T-helper 22 cell (primary cell): ENCODE data around the gene NR4A3.
"Not testable (repeated sequence)": the region's sequence is repeated elsewhere in the genome, so short reads cannot be mapped to it uniquely, and the experiment has no call there.

ENCODE experiments used
- DNase-seq: peaks from one replicate; pipeline ENCODE4 v3.0.0-alpha.2; 2020; ENCODE audit warnings: low read depth

NR4A3 gene

DNA sequence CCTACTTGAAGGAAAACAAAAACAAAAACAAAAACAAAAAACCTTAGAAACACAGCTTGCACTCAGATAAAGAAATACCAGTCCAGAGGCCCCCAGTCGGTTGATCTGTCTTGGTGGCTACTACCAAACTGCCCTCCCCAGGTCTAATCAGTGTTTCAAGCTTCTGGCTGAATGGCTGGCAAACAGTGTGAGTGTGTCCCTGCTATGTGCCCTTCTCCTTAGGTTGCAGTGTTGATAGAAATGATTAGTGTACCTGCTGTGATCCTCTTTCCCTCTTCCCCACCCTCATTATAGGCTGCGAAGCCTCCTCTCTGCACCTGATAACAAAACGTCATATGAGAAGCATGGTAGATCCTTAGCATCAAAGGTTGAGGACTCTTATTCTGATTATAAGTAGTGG, 12.8 kb downstream of the NR4A3 start:
- no peak for DNase-seq

DNA sequence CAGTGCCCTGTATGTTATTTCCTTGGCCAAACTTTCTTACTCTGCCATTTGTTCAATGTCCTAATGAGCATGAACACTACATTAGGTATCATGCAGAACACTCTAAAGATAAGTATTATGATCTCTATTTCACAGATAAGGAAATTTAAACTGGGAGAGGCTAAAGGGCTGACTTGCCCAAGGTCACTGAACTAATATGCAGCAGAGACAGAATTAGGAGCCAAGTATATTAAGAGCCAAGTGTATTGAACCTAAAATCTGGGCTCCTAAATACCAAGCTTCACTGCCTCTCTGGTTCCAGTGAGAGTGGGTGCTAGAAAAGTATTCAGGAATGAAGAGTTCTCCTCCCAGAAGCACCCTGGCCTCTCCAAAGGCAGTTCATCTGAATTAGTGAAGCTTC, 13.5 kb downstream of the NR4A3 start:
- no peak for DNase-seq

GRCh38 chr9:99835581-99835980, 13.9 kb downstream of the NR4A3 start:
- DNase-seq: no peak

GRCh38 chr9:99840072-99840471, 18.4 kb downstream of the NR4A3 start:
- DNase-seq: no peak

DNA sequence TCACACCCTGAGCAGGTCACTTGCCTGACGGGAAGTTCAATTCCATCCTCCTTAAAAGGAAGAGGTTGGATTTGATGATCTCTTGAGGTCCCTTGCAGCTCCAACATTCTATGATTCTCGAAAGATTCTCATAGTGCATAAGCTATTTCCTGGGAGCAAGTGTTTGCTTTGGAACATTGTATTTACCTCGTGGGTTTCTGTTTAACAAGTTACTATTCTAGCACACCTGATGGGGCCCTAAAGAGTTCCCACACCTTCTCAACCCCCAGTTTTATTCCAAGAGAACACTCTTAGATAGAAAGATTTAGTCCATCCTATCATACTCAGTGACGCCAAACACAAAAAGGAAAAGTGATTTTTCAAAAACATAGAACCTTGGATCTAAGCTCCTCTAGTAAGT, 23.4 kb downstream of the NR4A3 start:
- DNase-seq: no peak

- DNase-seq: no peak
These were observed 26.8 kb downstream of the NR4A3 start for GRCh38 chr9:99848447-99848846.

- no peak for DNase-seq
These were observed 29.2 kb downstream of the NR4A3 start for GRCh38 chr9:99850736-99851499.

GRCh38 chr9:99851500-99851822, 29.8 kb downstream of the NR4A3 start:
- peak; percentile 29 for DNase-seq

DNA sequence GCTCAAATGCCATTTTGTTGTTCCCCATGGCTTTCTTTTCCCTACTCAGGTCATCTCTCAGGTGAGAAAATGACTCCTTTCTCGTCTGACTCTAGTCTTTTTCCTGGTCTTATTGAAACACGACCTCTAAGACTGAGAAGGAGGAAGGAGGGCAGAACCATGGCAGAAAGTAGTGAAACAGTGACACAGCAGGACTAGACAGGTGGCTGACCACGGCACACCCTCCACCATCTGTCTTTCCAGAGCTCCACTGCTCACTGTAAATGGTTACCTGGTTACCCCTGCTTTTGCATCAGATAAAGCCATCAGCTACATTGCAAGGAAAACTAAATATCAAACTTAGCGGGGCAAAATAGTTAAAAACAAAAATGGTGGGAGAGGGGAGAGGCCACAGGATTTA, 30.9 kb downstream of the NR4A3 start:
- no peak for DNase-seq

GRCh38 chr9:99855467-99856176, 33.9 kb downstream of the NR4A3 start:
- DNase-seq: no peak

DNA sequence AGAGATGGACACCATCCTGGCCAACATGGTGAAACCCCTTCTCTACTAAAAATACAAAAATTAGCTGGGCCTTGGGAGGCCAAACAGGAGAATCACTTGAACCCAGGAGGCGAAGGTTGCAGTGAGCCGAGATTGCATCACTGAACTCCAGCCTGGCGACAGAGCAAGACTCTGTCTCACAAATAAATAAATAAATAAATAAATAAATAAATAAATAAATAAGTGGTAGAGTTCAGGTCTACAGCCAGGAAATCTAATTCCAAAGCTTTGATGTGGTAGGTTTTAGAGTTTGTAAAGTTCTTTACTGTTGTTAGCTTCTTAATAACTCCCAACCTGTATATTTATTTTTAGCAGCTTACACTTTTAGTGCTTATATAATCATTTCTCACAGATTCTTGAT, 35.9 kb downstream of the NR4A3 start:
- not testable (repeated sequence) for DNase-seq

DNA sequence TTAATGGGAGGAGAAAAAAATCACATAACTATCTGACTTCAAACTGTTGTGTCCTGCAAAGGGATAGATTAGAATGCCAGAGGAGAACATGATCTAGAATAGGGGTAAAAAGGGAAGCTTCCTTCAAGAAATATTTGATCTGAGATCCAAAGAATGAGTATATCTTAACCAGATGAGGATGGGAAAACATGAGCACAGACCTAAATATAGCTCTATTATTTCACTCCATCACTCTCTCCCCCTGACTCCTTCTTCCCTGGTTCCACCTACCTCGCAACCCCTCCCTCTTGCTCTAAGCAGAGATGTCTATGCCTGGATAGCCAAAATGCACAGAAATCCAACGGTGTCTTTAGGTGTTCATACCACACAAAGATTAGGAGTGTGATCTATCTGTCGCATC, 36.4 kb downstream of the NR4A3 start:
- no peak for DNase-seq

DNA sequence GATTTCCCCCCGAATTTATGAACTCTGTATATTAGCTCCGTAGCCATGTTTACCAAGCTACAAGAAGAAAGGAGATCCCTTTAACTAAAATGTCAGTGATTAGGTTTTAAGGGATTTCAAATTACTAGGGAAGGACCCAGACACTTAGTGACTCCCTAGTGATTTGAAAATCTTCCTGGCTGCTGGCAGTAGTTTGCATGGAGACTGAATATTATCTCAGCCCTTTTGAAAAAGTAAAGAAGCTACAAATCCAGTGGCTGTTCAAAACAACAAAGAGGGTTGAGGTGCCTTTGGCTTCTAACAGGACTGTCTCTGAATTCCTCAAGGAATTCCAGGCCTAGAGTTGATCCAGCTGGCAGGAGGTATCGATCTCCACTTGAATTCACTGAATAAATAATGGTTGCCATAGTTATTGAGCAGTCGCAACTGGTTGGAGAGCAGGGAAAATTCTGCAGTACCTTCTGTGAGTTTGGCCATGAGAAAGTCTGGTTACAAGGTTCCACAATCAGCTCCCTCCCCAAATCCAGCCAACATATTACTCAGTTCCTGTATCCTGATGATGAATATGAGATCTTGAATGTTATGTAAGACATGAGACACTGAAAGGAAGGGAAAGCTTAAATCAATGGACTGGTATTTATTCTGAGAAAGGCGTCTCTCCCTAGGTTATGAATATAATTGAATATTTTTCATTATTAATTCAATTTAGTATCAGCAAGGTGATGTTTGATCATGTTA, 37.7 kb downstream of the NR4A3 start:
- DNase-seq: no peak

DNA sequence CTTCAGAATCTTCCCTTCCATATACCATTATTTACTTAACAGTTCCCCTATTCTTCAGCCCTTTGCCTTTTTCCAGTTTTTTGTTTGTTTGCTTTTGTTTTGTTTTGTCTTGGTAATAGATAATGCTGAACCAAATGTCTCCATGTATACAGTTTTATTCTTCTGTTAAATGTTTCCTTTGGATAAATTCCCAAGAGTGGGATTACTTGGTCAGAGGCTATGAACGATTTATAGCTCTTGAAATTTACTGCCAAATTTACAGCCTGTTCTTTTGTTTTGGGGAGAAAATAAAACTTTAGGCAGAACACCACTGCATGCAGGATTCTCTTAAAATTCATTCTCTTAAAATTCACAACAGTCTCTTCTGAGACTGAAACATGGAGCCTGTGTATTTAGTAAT, 38.6 kb downstream of the NR4A3 start:
- DNase-seq: no peak

DNA sequence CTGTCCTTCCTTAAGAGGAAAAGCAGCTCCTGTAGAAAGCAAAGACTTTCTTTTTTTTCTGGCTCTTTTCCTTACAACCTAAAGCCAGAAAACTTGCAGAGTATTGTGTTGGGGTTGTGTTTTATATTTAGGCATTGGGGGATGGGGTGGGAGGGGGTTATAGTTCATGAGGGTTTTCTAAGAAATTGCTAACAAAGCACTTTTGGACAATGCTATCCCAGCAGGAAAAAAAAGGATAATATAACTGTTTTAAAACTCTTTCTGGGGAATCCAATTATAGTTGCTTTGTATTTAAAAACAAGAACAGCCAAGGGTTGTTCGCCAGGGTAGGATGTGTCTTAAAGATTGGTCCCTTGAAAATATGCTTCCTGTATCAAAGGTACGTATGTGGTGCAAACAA, 42.3 kb downstream of the NR4A3 start:
- no peak for DNase-seq

DNA sequence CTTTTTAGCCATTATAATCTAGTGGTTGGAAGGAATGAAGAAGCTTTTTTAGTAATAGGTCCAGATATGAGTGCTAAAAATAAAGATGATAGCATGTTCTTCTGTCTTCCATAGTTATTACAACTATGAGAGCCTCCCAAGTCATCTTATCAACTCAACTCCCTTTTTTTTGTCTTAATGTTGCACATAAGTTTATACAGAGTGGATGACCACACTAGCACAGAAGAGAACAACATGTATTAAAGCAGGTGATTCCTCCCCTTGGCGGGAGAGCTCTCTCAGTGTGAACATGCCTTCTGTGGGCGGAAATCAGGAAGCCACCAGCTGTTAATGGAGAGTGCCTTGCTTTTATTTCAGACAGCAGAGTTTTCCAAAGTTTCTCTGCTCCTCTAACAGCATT, 44.7 kb downstream of the NR4A3 start:
- no peak for DNase-seq

- no peak for DNase-seq
These were observed 45.9 kb downstream of the NR4A3 start for GRCh38 chr9:99867536-99867935.

DNA sequence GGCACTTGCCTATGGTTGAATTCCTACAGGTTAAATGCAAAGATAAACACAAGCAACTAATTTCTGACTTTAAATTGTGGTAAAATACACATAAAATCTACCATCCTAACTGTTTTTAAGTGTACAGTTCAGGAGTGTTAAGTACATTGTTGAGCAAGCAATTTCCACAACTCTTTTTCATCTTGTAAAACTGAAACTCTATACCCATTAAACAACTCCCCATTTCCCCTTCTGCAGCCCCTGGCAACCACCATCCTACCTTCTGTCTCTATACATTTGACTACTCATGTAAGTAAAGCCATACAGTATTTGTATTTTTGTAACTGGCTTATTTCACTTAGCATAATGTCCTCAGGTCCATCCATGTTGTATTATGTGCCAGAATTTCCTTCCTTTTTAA, 46.3 kb downstream of the NR4A3 start:
- DNase-seq: no peak

GRCh38 chr9:99868845-99869244, 47.2 kb downstream of the NR4A3 start:
- no peak for DNase-seq

- no peak for DNase-seq
These were observed 48.4 kb downstream of the NR4A3 start for GRCh38 chr9:99870126-99870525.

- DNase-seq: no peak
These were observed 51.8 kb downstream of the NR4A3 start for GRCh38 chr9:99873531-99873930.

GRCh38 chr9:99873943-99874584, 52.4 kb downstream of the NR4A3 start:
- no peak for DNase-seq

GRCh38 chr9:99876190-99876589, 54.5 kb downstream of the NR4A3 start:
- DNase-seq: no peak
